Endometrial microvascular endothelial cells (primary cell): ENCODE measurements around the gene COL23A1. TPM values are rescaled to one million over a fixed set of nuclear protein-coding genes. Genes with fewer than 3 reads are reported as not detected.

Experiments used
- in situ Hi-C: cut with HindIII; loops from 2 replicates; pipeline ENCODE4 v1.10.0; 2017; ENCODE audit warnings: low sequenced_read_pairs, low pct_unique_long_range_greater_than_20kb; ENCODE audit errors: inconsistent ontology term
- total RNA-seq: library from RNA; depleted of rRNA; stranded (reverse); fragments of >200 nt; gene quantifications from one replicate; pipeline ENCODE4 v1.2.3, GENCODE V29; 2015; ENCODE audit errors: inconsistent ontology term

Gene COL23A1
- total RNA-seq, 1 donor from 2014 or later: not detected

- in situ Hi-C loops: no loop called here
Observed at GRCh38 chr5:178332210-178332641, 258.0 kb downstream of the COL23A1 start.

GRCh38 chr5:178331491-178331996, 258.6 kb downstream of the COL23A1 start:
- in situ Hi-C loops: no loop called here

- in situ Hi-C loops: no loop called here
Observed at GRCh38 chr5:178330791-178331404, 259.3 kb downstream of the COL23A1 start.

GRCh38 chr5:178328826-178329730, 261.1 kb downstream of the COL23A1 start:
- in situ Hi-C loops: no loop called here

- in situ Hi-C loops: no loop called here
Observed at GRCh38 chr5:178327931-178328711, 262.1 kb downstream of the COL23A1 start.

- in situ Hi-C loops: no loop called here
Observed at GRCh38 chr5:178327446-178327845, 262.7 kb downstream of the COL23A1 start.

GRCh38 chr5:178326374-178326715, 263.8 kb downstream of the COL23A1 start:
- in situ Hi-C loops: no loop called here

- in situ Hi-C loops: no loop called here
Observed at GRCh38 chr5:178325679-178326373, 264.4 kb downstream of the COL23A1 start.

GRCh38 chr5:178325311-178325678, 264.9 kb downstream of the COL23A1 start:
- in situ Hi-C loops: no loop called here

- in situ Hi-C loops: no loop called here
Observed at GRCh38 chr5:178324481-178325310, 265.5 kb downstream of the COL23A1 start.

- in situ Hi-C loops: no loop called here
Observed at GRCh38 chr5:178323961-178324360, 266.2 kb downstream of the COL23A1 start.

- in situ Hi-C loops: no loop called here
Observed at GRCh38 chr5:178323541-178323865, 266.7 kb downstream of the COL23A1 start.

GRCh38 chr5:178322736-178323540, 267.3 kb downstream of the COL23A1 start:
- in situ Hi-C loops: no loop called here

GRCh38 chr5:178320281-178320855, 269.8 kb downstream of the COL23A1 start:
- in situ Hi-C loops: no loop called here

- in situ Hi-C loops: no loop called here
Observed at GRCh38 chr5:178319541-178320041, 270.6 kb downstream of the COL23A1 start.

GRCh38 chr5:178318893-178319292, 271.3 kb downstream of the COL23A1 start:
- in situ Hi-C loops: no loop called here

- in situ Hi-C loops: no loop called here
Observed at GRCh38 chr5:178318382-178318781, 271.8 kb downstream of the COL23A1 start.
